Uterus (tissue), 2 donors: ENCODE results near the gene AOAH.

Experiments used
- CTCF ChIP-seq, 4 experiments: fragments of 200-600 bp in 2 of 4; fragments of 450-650 bp in 2 of 4; sonication (generic) in 2 of 4; IDR thresholded peaks; one replicate each; pipeline ENCODE4 v1.5.1; 2016 to 2019; ENCODE audit warnings: antibody characterized with exemption in 4 of 4, mild to moderate bottlenecking in 2 of 4, moderate library complexity in 1 of 4
- POLR2A ChIP-seq, 2 donors: fragments of 450-650 bp; IDR thresholded peaks; one replicate each; pipeline ENCODE4 v1.6.1; 2016; ENCODE audit warnings: antibody characterized with exemption in 2 of 2, mild to moderate bottlenecking in 1 of 2, moderate library complexity in 1 of 2

- TF ChIP-seq CTCF (IDR thresholded peaks at IDR 0.05) (no peak), POLR2A (IDR thresholded peaks at IDR 0.05) (no peak)
Measured at GRCh38 chr7:36531951-36532350, 192.3 kb downstream of the AOAH start.
